Retinal pigment epithelial cell (primary cell): ENCODE data around the gene RPL5.
"Not testable (repeated sequence)": the region's sequence is repeated elsewhere in the genome, so short reads cannot be mapped to it uniquely, and the experiment has no call there.

Experiments used
- DNase-seq: peaks from one replicate; pipeline ENCODE4 v3.0.0-alpha.2; 2010; ENCODE audit warnings: low read depth
- H3K4me3 ChIP-seq: 2 replicates; pipeline ENCODE4 v1.5.1; 2011; ENCODE audit warnings: mild to moderate bottlenecking, low read length, control low read depth, moderate library complexity
- CTCF ChIP-seq: conservative IDR thresholded peaks from 2 replicates; pipeline ENCODE4 v1.5.1; 2011; ENCODE audit warnings: low read depth, low read length, control low read depth, inconsistent platforms

RPL5 gene

GRCh38 chr1:92831762-92832536, at the start of gene RPL5:
Gene RPL5, plus strand, starts transcription at chr1:92832040. Its CDS starts 75 bp downstream, at chr1:92832115.
- DNase-seq: peak; percentile 87
- TF ChIP-seq CTCF: peak; percentile 99
- H3K4me3 ChIP-seq: peak within 1 kb of the TSS; percentile 100

- peak overlapping the region; percentile 84 for H3K4me3 ChIP-seq
- not testable (repeated sequence) for DNase-seq
Measured at GRCh38 chr1:92783550-92783949, 48.3 kb upstream of the RPL5 start.

- TF ChIP-seq CTCF: no peak
- H3K4me3 ChIP-seq: peak overlapping the region; percentile 84
- no peak for DNase-seq
Measured at GRCh38 chr1:92784021-92784638, 47.7 kb upstream of the RPL5 start.

GRCh38 chr1:92784639-92785500, 47.0 kb upstream of the RPL5 start, which contains the start of gene EVI5:
Gene EVI5, minus strand, starts transcription at chr1:92785108. Its CDS starts 48,562 bp downstream, at chr1:92736546.
- peak within 1 kb of the TSS; percentile 84 for H3K4me3 ChIP-seq
- no peak for TF ChIP-seq CTCF

GRCh38 chr1:92786111-92786901, 45.5 kb upstream of the RPL5 start:
- TF ChIP-seq CTCF: no peak
- no peak for DNase-seq
- no peak overlapping the region for H3K4me3 ChIP-seq

More at GRCh38 chr1:92784639-92785500, 47.0 kb upstream of the RPL5 start, which contains the start of gene EVI5:
- peak; percentile 94 for DNase-seq

- no peak for TF ChIP-seq CTCF
- no peak overlapping the region for H3K4me3 ChIP-seq
- no peak for DNase-seq
Measured at GRCh38 chr1:92790081-92790480, 41.8 kb upstream of the RPL5 start.
